Stimulated activated CD4-positive, alpha-beta T cell treated with anti-CD3 and anti-CD28 coated beads, Interleukin-15, amount 100 ng/mL, for 24 hours (primary cell): ENCODE data around the gene EPAS1.

ENCODE experiments used
- DNase-seq: peaks from one replicate; pipeline ENCODE4 v3.0.0-alpha.2; 2020

EPAS1 gene

GRCh38 chr2:46413631-46414030 is 116.4 kb downstream of the EPAS1 start:
- no peak for DNase-seq

GRCh38 chr2:46414701-46415100 is 117.5 kb downstream of the EPAS1 start:
- no peak for DNase-seq

DNA sequence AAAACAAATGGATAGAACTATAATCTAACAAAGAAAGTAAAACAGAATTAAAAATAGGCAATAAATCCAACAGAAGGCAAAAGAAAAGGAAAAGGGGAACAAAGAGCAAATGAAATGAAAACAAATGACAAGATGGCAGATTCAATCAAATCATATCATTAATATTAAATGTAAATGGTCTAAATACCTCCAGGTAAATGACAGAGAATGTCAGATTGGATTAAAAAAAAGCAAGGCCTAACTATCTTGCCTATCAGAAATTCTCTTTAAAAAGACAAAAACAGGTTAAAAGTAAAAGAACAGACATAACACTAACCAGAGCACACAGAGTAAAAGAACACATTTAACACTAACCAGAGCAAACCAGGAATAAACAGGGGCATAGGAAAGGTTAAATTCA is 119.1 kb downstream of the EPAS1 start:
- DNase-seq: no peak

DNA sequence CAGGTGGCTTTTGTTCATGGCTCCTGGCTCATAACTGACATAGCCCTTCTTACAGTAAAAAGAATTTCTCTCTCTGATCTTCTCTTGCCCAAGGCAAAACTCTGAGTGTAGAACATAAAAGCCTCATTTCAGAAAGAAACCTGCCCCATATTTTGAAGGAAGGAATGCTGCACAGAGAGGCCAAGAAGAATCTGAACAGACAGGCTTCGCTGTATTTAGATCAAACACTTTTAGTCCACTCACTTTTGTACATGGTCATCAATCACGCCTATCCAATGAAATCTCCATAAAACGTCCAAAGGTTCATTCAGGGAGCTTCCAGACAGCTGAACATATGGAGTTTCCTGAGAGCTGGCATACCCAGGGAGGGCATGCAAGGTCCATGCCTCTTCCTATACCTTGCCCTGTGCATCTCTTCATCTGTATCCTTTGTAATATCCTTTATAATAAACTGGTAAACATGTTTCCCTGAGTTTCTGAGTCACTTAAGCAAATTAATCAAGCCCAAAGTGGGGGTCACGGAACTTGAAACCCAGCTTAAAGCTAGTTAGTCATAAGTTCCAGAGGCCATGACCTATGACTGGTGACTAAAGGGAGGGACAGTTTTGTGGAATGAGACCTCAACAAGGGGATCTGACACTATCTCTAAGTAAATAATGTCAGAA is 119.7 kb downstream of the EPAS1 start:
- DNase-seq: no peak

DNA sequence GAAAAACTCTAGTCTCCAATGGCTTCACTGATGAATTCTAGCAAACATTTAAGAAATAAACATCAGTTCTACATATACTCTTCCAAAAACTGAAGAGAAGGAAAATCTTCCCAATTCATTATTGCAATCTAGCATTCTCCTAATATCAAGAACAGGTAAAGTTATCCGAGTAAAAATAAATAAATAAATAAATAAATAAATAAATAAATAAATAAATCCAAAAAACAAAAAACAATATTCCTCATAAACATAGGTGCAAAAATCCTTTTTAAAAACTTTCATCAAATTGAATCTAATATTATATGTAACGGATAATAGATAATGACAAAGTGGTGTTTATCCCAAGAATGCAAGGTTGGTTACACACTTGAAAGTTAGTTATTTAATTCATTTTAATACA is 123.7 kb downstream of the EPAS1 start:
- DNase-seq: no peak

GRCh38 chr2:46421361-46421760 is 124.2 kb downstream of the EPAS1 start:
- DNase-seq: no peak

- no peak for DNase-seq
These were observed 125.6 kb downstream of the EPAS1 start for GRCh38 chr2:46422717-46423394.

GRCh38 chr2:46424937-46425336 is 127.7 kb downstream of the EPAS1 start:
- no peak for DNase-seq

- no peak for DNase-seq
These were observed 131.8 kb downstream of the EPAS1 start for GRCh38 chr2:46428911-46429436.

DNA sequence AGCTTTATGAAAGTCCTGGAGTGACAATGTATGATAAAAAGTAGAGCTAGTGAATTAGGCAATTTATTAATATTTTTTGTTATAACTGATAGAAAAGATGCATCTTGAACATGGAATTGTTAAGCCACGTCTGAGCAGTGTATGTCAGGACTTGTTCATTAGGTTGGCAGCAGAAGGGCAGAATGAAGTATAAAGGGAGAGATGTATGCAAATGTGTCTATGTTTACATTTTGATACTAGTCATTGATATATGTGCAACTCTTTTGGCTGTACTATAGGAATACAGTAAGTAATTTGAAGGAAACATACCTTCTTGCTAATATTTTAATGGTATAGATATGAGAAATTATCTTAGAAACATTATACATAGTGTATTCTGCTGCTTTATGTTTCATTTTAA is 133.2 kb downstream of the EPAS1 start:
- no peak for DNase-seq

GRCh38 chr2:46430992-46431391 is 133.8 kb downstream of the EPAS1 start:
- no peak for DNase-seq

DNA sequence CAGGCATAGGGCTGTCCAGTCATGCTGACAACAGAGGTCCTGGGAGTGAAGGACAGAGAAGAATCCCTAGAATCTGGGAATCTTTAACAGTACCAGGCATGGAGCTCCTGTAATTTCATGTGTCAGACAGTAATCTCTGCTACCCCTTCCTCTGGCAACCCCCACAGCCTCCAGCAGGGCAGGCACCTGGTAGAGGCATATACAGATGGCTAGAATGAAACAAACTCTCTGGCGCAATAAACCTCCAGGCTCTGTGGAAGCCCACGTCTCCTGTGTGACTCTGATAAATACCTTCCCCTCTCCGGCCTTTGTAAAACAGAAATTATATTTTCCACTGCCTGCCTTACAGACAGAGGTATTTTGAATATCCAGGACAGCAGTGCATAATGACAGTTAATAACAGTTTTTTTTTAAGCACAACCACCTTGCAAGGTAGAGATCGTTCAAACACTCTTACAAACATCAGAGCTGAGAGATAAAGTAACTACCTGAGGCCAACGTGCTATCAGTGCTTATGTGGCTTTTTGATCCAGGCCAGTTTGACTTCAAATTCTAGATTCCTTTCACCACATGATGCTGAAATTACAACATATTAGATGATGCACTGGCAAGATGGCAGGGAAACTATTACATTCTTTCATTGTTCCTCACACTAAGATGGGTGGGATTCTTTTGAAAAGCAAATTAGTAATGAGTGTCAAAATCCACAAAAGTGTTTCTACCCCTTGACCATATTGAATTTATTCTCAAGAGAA is 134.5 kb downstream of the EPAS1 start:
- no peak for DNase-seq

- no peak for DNase-seq
These were observed 137.7 kb downstream of the EPAS1 start for GRCh38 chr2:46434851-46435273.

GRCh38 chr2:46435353-46435752 is 138.1 kb downstream of the EPAS1 start:
- DNase-seq: no peak

DNA sequence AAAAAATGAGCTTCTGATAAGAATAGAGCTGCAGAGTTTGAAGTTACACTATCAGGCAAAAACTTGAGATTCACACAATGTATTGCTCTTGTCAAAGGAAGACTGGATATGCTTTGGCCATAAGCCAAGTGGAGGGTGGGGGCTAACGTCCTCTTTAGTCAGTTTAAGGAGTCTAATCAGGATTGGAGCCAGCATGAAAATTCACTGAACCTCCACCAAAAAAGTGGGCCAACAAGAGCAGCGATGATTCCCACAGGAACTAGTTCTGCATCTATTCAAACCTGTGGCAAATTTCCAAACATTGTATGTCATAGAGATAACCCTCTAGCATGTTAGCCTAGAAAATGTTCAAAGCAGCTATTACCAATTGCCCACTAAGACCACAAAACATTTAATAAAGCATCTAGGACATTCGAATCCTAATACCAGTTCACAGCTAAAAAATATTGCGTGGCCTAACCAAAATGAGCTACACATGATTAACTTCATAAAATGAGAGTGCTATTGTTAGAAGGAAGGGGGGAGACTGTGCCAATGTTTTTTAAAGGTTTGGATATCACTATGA is 138.7 kb downstream of the EPAS1 start:
- no peak for DNase-seq
